Body of pancreas (tissue), 4 donors: ENCODE results near the gene ANKMY1.

Experiments
- POLR2A ChIP-seq, 3 donors: fragments of 450-650 bp; IDR thresholded peaks; one replicate each; pipeline ENCODE4 v1.6.1; 2016; ENCODE audit warnings: antibody characterized with exemption in 3 of 3, mild to moderate bottlenecking in 2 of 3
- TF ChIP-seq, protein P1 (sequence below), 7 experiments: fragments of 450-650 bp in 4 of 7; fragments of 200-600 bp in 3 of 7; sonication (generic) in 3 of 7; IDR thresholded peaks; one replicate each; pipeline ENCODE4 v1.5.1; 2016 to 2019; ENCODE audit warnings: antibody characterized with exemption in 7 of 7

- no peak for TF ChIP-seq POLR2A (IDR thresholded peaks at IDR 0.05)
- TF ChIP-seq, protein P1, sequence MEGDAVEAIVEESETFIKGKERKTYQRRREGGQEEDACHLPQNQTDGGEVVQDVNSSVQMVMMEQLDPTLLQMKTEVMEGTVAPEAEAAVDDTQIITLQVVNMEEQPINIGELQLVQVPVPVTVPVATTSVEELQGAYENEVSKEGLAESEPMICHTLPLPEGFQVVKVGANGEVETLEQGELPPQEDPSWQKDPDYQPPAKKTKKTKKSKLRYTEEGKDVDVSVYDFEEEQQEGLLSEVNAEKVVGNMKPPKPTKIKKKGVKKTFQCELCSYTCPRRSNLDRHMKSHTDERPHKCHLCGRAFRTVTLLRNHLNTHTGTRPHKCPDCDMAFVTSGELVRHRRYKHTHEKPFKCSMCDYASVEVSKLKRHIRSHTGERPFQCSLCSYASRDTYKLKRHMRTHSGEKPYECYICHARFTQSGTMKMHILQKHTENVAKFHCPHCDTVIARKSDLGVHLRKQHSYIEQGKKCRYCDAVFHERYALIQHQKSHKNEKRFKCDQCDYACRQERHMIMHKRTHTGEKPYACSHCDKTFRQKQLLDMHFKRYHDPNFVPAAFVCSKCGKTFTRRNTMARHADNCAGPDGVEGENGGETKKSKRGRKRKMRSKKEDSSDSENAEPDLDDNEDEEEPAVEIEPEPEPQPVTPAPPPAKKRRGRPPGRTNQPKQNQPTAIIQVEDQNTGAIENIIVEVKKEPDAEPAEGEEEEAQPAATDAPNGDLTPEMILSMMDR (IDR thresholded peaks at IDR 0.05): no peak
Observed at GRCh38 chr2:240576436-240577205, 18.8 kb upstream of the ANKMY1 start.
